Skeletal muscle tissue (tissue), 4 donors: ENCODE results near the gene APBA1. TPM values are rescaled to one million over a fixed set of nuclear protein-coding genes. Genes with fewer than 3 reads are reported as not detected.
"Not testable (repeated sequence)": the region's sequence is repeated elsewhere in the genome, so short reads cannot be mapped to it uniquely, and the experiment has no call there.

Experiments
- H3K27ac ChIP-seq: one replicate; pipeline ENCODE4 v1.7.0; 2013; ENCODE audit warnings: mild to moderate bottlenecking, low read depth, low read length, inconsistent platforms
- H3K27me3 ChIP-seq, 3 donors: one replicate each; pipeline ENCODE4 v1.7.0; 2013; ENCODE audit warnings: low read length in 3 of 3; ENCODE audit not compliant: control insufficient read depth in 3 of 3, insufficient read depth in 3 of 3
- H3K36me3 ChIP-seq, 3 donors: one replicate each; pipeline ENCODE4 v1.7.0; 2013; ENCODE audit warnings: low read length in 3 of 3; ENCODE audit not compliant: control insufficient read depth in 3 of 3, insufficient read depth in 3 of 3
- H3K4me1 ChIP-seq, 3 donors: one replicate each; pipeline ENCODE4 v1.7.0; 2013; ENCODE audit warnings: low read length in 3 of 3, mild to moderate bottlenecking in 3 of 3; ENCODE audit not compliant: control insufficient read depth in 3 of 3, insufficient read depth in 3 of 3
- H3K4me3 ChIP-seq, 3 donors: one replicate each; pipeline ENCODE4 v1.7.0; 2013; ENCODE audit warnings: low read length in 3 of 3
- H3K9ac ChIP-seq, 3 donors: one replicate each; pipeline ENCODE4 v1.7.0; 2013; ENCODE audit warnings: low read length in 3 of 3, mild to moderate bottlenecking in 3 of 3, moderate library complexity in 2 of 3, low read depth in 1 of 3
- H3K9me3 ChIP-seq, 3 donors: one replicate each; pipeline ENCODE4 v1.7.0; 2013; ENCODE audit warnings: low read length in 3 of 3; ENCODE audit not compliant: control insufficient read depth in 3 of 3
- total RNA-seq: library from RNA; depleted of rRNA; stranded (reverse); fragments of >200 nt; gene quantifications from one replicate; pipeline ENCODE4 v1.2.3, GENCODE V29; 2014
- donor health status: Osteomylitis.

Gene APBA1
- total RNA-seq, 1 donor from 2014 or later: 2.6 TPM

GRCh38 chr9:69411931-69412740 is 260.0 kb downstream of the APBA1 start:
- peak overlapping the region in 2 of 3 donors; percentile 67 to 72 for H3K4me3 ChIP-seq

GRCh38 chr9:69411246-69411645 is 260.9 kb downstream of the APBA1 start:
- H3K4me1 ChIP-seq: peaks cover 3 to 11% (median 7%) of the 10 kb centered on the region in 3 donors
- no peaks in the 10 kb centered on the region for H3K36me3 ChIP-seq
- H3K9me3 ChIP-seq: no peaks in the 10 kb centered on the region
- H3K27me3 ChIP-seq: no peaks in the 10 kb centered on the region
- no peak overlapping the region for H3K27ac ChIP-seq
- no peak overlapping the region for H3K9ac ChIP-seq
- H3K4me3 ChIP-seq: no peak overlapping the region

More at GRCh38 chr9:69411931-69412740, 260.0 kb downstream of the APBA1 start:
- Histone ChIP-seq H3K9ac (peak overlapping the region; percentile 72 to 83 (median 77)), H3K36me3 (no peaks in the 10 kb centered on the region), H3K27ac (no peak overlapping the region), H3K9me3 (no peaks in the 10 kb centered on the region), H3K27me3 (no peaks in the 10 kb centered on the region), H3K4me1 (peaks cover 3 to 11% (median 7%) of the 10 kb centered on the region in 3 donors)

GRCh38 chr9:69409936-69410335 is 262.2 kb downstream of the APBA1 start:
- H3K4me1 ChIP-seq: peaks cover 3 to 11% (median 7%) of the 10 kb centered on the region in 3 donors
- H3K27me3 ChIP-seq, H3K4me3 ChIP-seq, H3K27ac ChIP-seq, H3K9ac ChIP-seq, H3K9me3 ChIP-seq, H3K36me3 ChIP-seq: not testable (repeated sequence)

GRCh38 chr9:69400470-69400869 is 271.7 kb downstream of the APBA1 start:
- no peaks in the 10 kb centered on the region for H3K27me3 ChIP-seq
- no peak overlapping the region for H3K27ac ChIP-seq
- H3K4me3 ChIP-seq: no peak overlapping the region
- H3K36me3 ChIP-seq: no peaks in the 10 kb centered on the region
- H3K9me3 ChIP-seq: no peaks in the 10 kb centered on the region
- peaks cover 8 to 16% (median 10%) of the 10 kb centered on the region in 3 donors for H3K4me1 ChIP-seq
- no peak overlapping the region for H3K9ac ChIP-seq

GRCh38 chr9:69397384-69398214 is 274.6 kb downstream of the APBA1 start:
- Histone ChIP-seq H3K9ac (peak overlapping the region; percentile 4 to 76 (median 37)), H3K4me3 (peak overlapping the region; percentile 28 to 60 (median 33)), H3K4me1 (peaks cover 20 to 35% (median 27%) of the 10 kb centered on the region in 3 donors), H3K27ac (peak overlapping the region; percentile 77), H3K9me3 (no peaks in the 10 kb centered on the region), H3K27me3 (no peaks in the 10 kb centered on the region), H3K36me3 (no peaks in the 10 kb centered on the region)

- Histone ChIP-seq H3K36me3 (no peaks in the 10 kb centered on the region), H3K27me3 (no peaks in the 10 kb centered on the region), H3K4me3 (no peak overlapping the region), H3K9ac (peak overlapping the region in 1 of 3 donors; percentile 15), H3K9me3 (no peaks in the 10 kb centered on the region), H3K27ac (peak overlapping the region; percentile 77), H3K4me1 (peaks cover 29 to 43% (median 33%) of the 10 kb centered on the region in 3 donors)
Measured at GRCh38 chr9:69396759-69397158, 275.4 kb downstream of the APBA1 start.

- Histone ChIP-seq H3K27ac (no peak overlapping the region), H3K9ac (peak overlapping the region in 1 of 3 donors; percentile 16), H3K4me1 (peaks cover 37 to 53% (median 42%) of the 10 kb centered on the region in 3 donors)
Measured at GRCh38 chr9:69395718-69396117, 276.5 kb downstream of the APBA1 start.

GRCh38 chr9:69393425-69393824 is 278.7 kb downstream of the APBA1 start:
- H3K9ac ChIP-seq: peak overlapping the region in 1 of 3 donors; percentile 71
- H3K4me1 ChIP-seq: peaks cover 42 to 66% (median 48%) of the 10 kb centered on the region in 3 donors
- peaks cover 0 to 11% (median 10%) of the 10 kb centered on the region in 3 donors for H3K36me3 ChIP-seq
- peak overlapping the region; percentile 83 for H3K27ac ChIP-seq
- no peaks in the 10 kb centered on the region for H3K9me3 ChIP-seq
- peak overlapping the region in 1 of 3 donors; percentile 31 for H3K4me3 ChIP-seq
- H3K27me3 ChIP-seq: no peaks in the 10 kb centered on the region

More at GRCh38 chr9:69395718-69396117, 276.5 kb downstream of the APBA1 start:
- no peaks in the 10 kb centered on the region for H3K27me3 ChIP-seq
- no peaks in the 10 kb centered on the region for H3K9me3 ChIP-seq
- no peaks in the 10 kb centered on the region for H3K36me3 ChIP-seq
- H3K4me3 ChIP-seq: no peak overlapping the region

- Histone ChIP-seq H3K27me3 (no peaks in the 10 kb centered on the region), H3K36me3 (peaks cover 4 to 16% (median 16%) of the 10 kb centered on the region in 3 donors), H3K9ac (peak overlapping the region; percentile 60 to 71 (median 60)), H3K4me1 (peaks cover 42 to 70% (median 48%) of the 10 kb centered on the region in 3 donors), H3K4me3 (peak overlapping the region in 2 of 3 donors; percentile 6 to 31), H3K27ac (peak overlapping the region; percentile 83), H3K9me3 (no peaks in the 10 kb centered on the region)
Measured at GRCh38 chr9:69392826-69393225, 279.3 kb downstream of the APBA1 start.
